ENCODE data around the gene TYSND1.
"Not testable (repeated sequence)": the region's sequence is repeated elsewhere in the genome, so short reads cannot be mapped to it uniquely, and the experiment has no call there.

TYSND1 gene

GRCh38 chr10:70123817-70124216 is 22.7 kb downstream of the TYSND1 start:
- Histone ChIP-seq H3K4me1 (ENCODE audit: control insufficient read depth, insufficient read depth, low read length) (no peaks in the 10 kb centered on the region), H3K27me3 (ENCODE audit: control insufficient read depth, insufficient read depth, low read length) (no peaks in the 10 kb centered on the region), H3K9me3 (ENCODE audit: control insufficient read depth, insufficient read depth, low read length) (no peaks in the 10 kb centered on the region), H3K4me3 (ENCODE audit: low read length) (no peak overlapping the region), H3K27ac (ENCODE audit: low read length) (no peak overlapping the region), H3K36me3 (ENCODE audit: control insufficient read depth, insufficient read depth, low read length) (no peaks in the 10 kb centered on the region)
- no CpG with 5 or more reads among the region's 10 CpGs for WGBS (ENCODE audit: insufficient coverage, insufficient read length)
- no peak for DNase-seq (ENCODE audit: low read depth, low spot score)

- not testable (repeated sequence) for H3K4me1 ChIP-seq (ENCODE audit: control insufficient read depth, insufficient read depth, low read length)
- WGBS (ENCODE audit: insufficient coverage, insufficient read length) = no CpG with 5 or more reads among the region's 9 CpGs
Measured at GRCh38 chr10:70123166-70123565, 23.3 kb downstream of the TYSND1 start.

GRCh38 chr10:70122742-70123141 is 23.8 kb downstream of the TYSND1 start:
- DNase-seq (ENCODE audit: low read depth, low spot score) = no peak
- Histone ChIP-seq H3K27ac (ENCODE audit: low read length) (no peak overlapping the region), H3K36me3 (ENCODE audit: control insufficient read depth, insufficient read depth, low read length) (no peaks in the 10 kb centered on the region), H3K4me1 (ENCODE audit: control insufficient read depth, insufficient read depth, low read length) (no peaks in the 10 kb centered on the region), H3K27me3 (ENCODE audit: control insufficient read depth, insufficient read depth, low read length) (no peaks in the 10 kb centered on the region), H3K4me3 (ENCODE audit: low read length) (no peak overlapping the region), H3K9me3 (ENCODE audit: control insufficient read depth, insufficient read depth, low read length) (no peaks in the 10 kb centered on the region)
- WGBS (ENCODE audit: insufficient coverage, insufficient read length) = no CpG with 5 or more reads among the region's 5 CpGs

More at GRCh38 chr10:70123166-70123565, 23.3 kb downstream of the TYSND1 start:
- H3K27me3 ChIP-seq (ENCODE audit: control insufficient read depth, insufficient read depth, low read length); H3K27ac ChIP-seq (ENCODE audit: low read length); DNase-seq (ENCODE audit: low read depth, low spot score); H3K4me3 ChIP-seq (ENCODE audit: low read length); H3K36me3 ChIP-seq (ENCODE audit: control insufficient read depth, insufficient read depth, low read length); H3K9me3 ChIP-seq (ENCODE audit: control insufficient read depth, insufficient read depth, low read length): not testable (repeated sequence)

- Histone ChIP-seq H3K4me3 (ENCODE audit: low read length) (no peak overlapping the region), H3K9me3 (ENCODE audit: control insufficient read depth, insufficient read depth, low read length) (no peaks in the 10 kb centered on the region), H3K36me3 (ENCODE audit: control insufficient read depth, insufficient read depth, low read length) (no peaks in the 10 kb centered on the region), H3K4me1 (ENCODE audit: control insufficient read depth, insufficient read depth, low read length) (no peaks in the 10 kb centered on the region), H3K27ac (ENCODE audit: low read length) (no peak overlapping the region), H3K27me3 (ENCODE audit: control insufficient read depth, insufficient read depth, low read length) (no peaks in the 10 kb centered on the region)
- no peak for DNase-seq (ENCODE audit: low read depth, low spot score)
- no CpG with 5 or more reads among the region's 11 CpGs for WGBS (ENCODE audit: insufficient coverage, insufficient read length)
Measured at GRCh38 chr10:70121281-70121949, 25.1 kb downstream of the TYSND1 start.

- no peaks in the 10 kb centered on the region for H3K36me3 ChIP-seq (ENCODE audit: control insufficient read depth, insufficient read depth, low read length)
- no peak overlapping the region for H3K27ac ChIP-seq (ENCODE audit: low read length)
- no peak for DNase-seq (ENCODE audit: low read depth, low spot score)
- no peaks in the 10 kb centered on the region for H3K27me3 ChIP-seq (ENCODE audit: control insufficient read depth, insufficient read depth, low read length)
- no peak overlapping the region for H3K4me3 ChIP-seq (ENCODE audit: low read length)
- no peaks in the 10 kb centered on the region for H3K9me3 ChIP-seq (ENCODE audit: control insufficient read depth, insufficient read depth, low read length)
- H3K4me1 ChIP-seq (ENCODE audit: control insufficient read depth, insufficient read depth, low read length) = no peaks in the 10 kb centered on the region
- no CpG with 5 or more reads among the region's 6 CpGs for WGBS (ENCODE audit: insufficient coverage, insufficient read length)
Measured at GRCh38 chr10:70120417-70120816, 26.1 kb downstream of the TYSND1 start.

GRCh38 chr10:70119623-70120022 is 26.9 kb downstream of the TYSND1 start:
- WGBS (ENCODE audit: insufficient coverage, insufficient read length) = no CpG with 5 or more reads among the region's 8 CpGs
- H3K36me3 ChIP-seq (ENCODE audit: control insufficient read depth, insufficient read depth, low read length) = no peaks in the 10 kb centered on the region
- no peaks in the 10 kb centered on the region for H3K9me3 ChIP-seq (ENCODE audit: control insufficient read depth, insufficient read depth, low read length)
- no peak overlapping the region for H3K4me3 ChIP-seq (ENCODE audit: low read length)
- DNase-seq (ENCODE audit: low read depth, low spot score) = no peak
- H3K27ac ChIP-seq (ENCODE audit: low read length) = no peak overlapping the region
- no peaks in the 10 kb centered on the region for H3K27me3 ChIP-seq (ENCODE audit: control insufficient read depth, insufficient read depth, low read length)
- no peaks in the 10 kb centered on the region for H3K4me1 ChIP-seq (ENCODE audit: control insufficient read depth, insufficient read depth, low read length)

GRCh38 chr10:70119197-70119596 is 27.3 kb downstream of the TYSND1 start:
- Histone ChIP-seq H3K27me3 (ENCODE audit: control insufficient read depth, insufficient read depth, low read length) (no peaks in the 10 kb centered on the region), H3K9me3 (ENCODE audit: control insufficient read depth, insufficient read depth, low read length) (no peaks in the 10 kb centered on the region), H3K27ac (ENCODE audit: low read length) (no peak overlapping the region), H3K4me1 (ENCODE audit: control insufficient read depth, insufficient read depth, low read length) (no peaks in the 10 kb centered on the region), H3K4me3 (ENCODE audit: low read length) (no peak overlapping the region), H3K36me3 (ENCODE audit: control insufficient read depth, insufficient read depth, low read length) (no peaks in the 10 kb centered on the region)
- no peak for DNase-seq (ENCODE audit: low read depth, low spot score)
- WGBS (ENCODE audit: insufficient coverage, insufficient read length) = no CpG with 5 or more reads among the region's 7 CpGs

- no CpG with 5 or more reads among the region's 3 CpGs for WGBS (ENCODE audit: insufficient coverage, insufficient read length)
- no peak overlapping the region for H3K4me3 ChIP-seq (ENCODE audit: low read length)
- no peaks in the 10 kb centered on the region for H3K27me3 ChIP-seq (ENCODE audit: control insufficient read depth, insufficient read depth, low read length)
- no peak overlapping the region for H3K27ac ChIP-seq (ENCODE audit: low read length)
- H3K4me1 ChIP-seq (ENCODE audit: control insufficient read depth, insufficient read depth, low read length) = no peaks in the 10 kb centered on the region
- no peaks in the 10 kb centered on the region for H3K36me3 ChIP-seq (ENCODE audit: control insufficient read depth, insufficient read depth, low read length)
- no peak for DNase-seq (ENCODE audit: low read depth, low spot score)
- no peaks in the 10 kb centered on the region for H3K9me3 ChIP-seq (ENCODE audit: control insufficient read depth, insufficient read depth, low read length)
Measured at GRCh38 chr10:70118196-70118595, 28.3 kb downstream of the TYSND1 start.

- Histone ChIP-seq H3K4me3 (ENCODE audit: low read length) (no peak overlapping the region), H3K9me3 (ENCODE audit: control insufficient read depth, insufficient read depth, low read length) (no peaks in the 10 kb centered on the region), H3K4me1 (ENCODE audit: control insufficient read depth, insufficient read depth, low read length) (no peaks in the 10 kb centered on the region), H3K27ac (ENCODE audit: low read length) (no peak overlapping the region), H3K36me3 (ENCODE audit: control insufficient read depth, insufficient read depth, low read length) (no peaks in the 10 kb centered on the region), H3K27me3 (ENCODE audit: control insufficient read depth, insufficient read depth, low read length) (no peaks in the 10 kb centered on the region)
- DNase-seq (ENCODE audit: low read depth, low spot score) = no peak
- WGBS (ENCODE audit: insufficient coverage, insufficient read length) = no CpG with 5 or more reads among the region's 10 CpGs
Measured at GRCh38 chr10:70117646-70118045, 28.9 kb downstream of the TYSND1 start.

GRCh38 chr10:70115948-70116682 is 30.4 kb downstream of the TYSND1 start:
- no peaks in the 10 kb centered on the region for H3K27me3 ChIP-seq (ENCODE audit: control insufficient read depth, insufficient read depth, low read length)
- no peak for DNase-seq (ENCODE audit: low read depth, low spot score)
- H3K4me1 ChIP-seq (ENCODE audit: control insufficient read depth, insufficient read depth, low read length) = no peaks in the 10 kb centered on the region
- no CpG with 5 or more reads among the region's 12 CpGs for WGBS (ENCODE audit: insufficient coverage, insufficient read length)
- no peaks in the 10 kb centered on the region for H3K36me3 ChIP-seq (ENCODE audit: control insufficient read depth, insufficient read depth, low read length)
- no peaks in the 10 kb centered on the region for H3K9me3 ChIP-seq (ENCODE audit: control insufficient read depth, insufficient read depth, low read length)
- no peak overlapping the region for H3K4me3 ChIP-seq (ENCODE audit: low read length)
- no peak overlapping the region for H3K27ac ChIP-seq (ENCODE audit: low read length)

GRCh38 chr10:70114902-70115301 is 31.6 kb downstream of the TYSND1 start:
- no peaks in the 10 kb centered on the region for H3K27me3 ChIP-seq (ENCODE audit: control insufficient read depth, insufficient read depth, low read length)
- H3K9me3 ChIP-seq (ENCODE audit: control insufficient read depth, insufficient read depth, low read length) = no peaks in the 10 kb centered on the region
- no peak overlapping the region for H3K4me3 ChIP-seq (ENCODE audit: low read length)
- no peaks in the 10 kb centered on the region for H3K36me3 ChIP-seq (ENCODE audit: control insufficient read depth, insufficient read depth, low read length)
- DNase-seq (ENCODE audit: low read depth, low spot score) = no peak
- no peak overlapping the region for H3K27ac ChIP-seq (ENCODE audit: low read length)
- H3K4me1 ChIP-seq (ENCODE audit: control insufficient read depth, insufficient read depth, low read length) = no peaks in the 10 kb centered on the region
- no CpG with 5 or more reads among the region's 15 CpGs for WGBS (ENCODE audit: insufficient coverage, insufficient read length)

All from iPS DF 6.9 (cell line).